K562 (cell line): ENCODE results near the gene SEMA6C. TPM values are rescaled to one million over a fixed set of nuclear protein-coding genes. Genes with fewer than 3 reads are reported as not detected.

ENCODE experiments used
- ATAC-seq: fragments of 200-7000 bp; cut with Tn5 transposase; 3 replicates; pipeline ENCODE4 v1.9.1; 2020; ENCODE audit warnings: moderate library complexity
- BruUV-seq: library from RNA; stranded (reverse); fragments of 400-500 nt; replicated peaks from 2 replicates; lab custom pipeline; 2021; lab: Mats Ljungman, UMichigan
- CTCF ChIA-PET: fragments of 300-600 bp; formaldehyde crosslinking; extraction: SDS; loops from one replicate; lab custom pipeline; 2021; ENCODE audit warnings: low intra/inter-chr PET ratio; lab: Yijun Ruan, JAX
- POLR2A ChIA-PET: fragments of 300-600, 350-650 bp; sonication (Branson Sonifier 250); formaldehyde crosslinking; extraction: SDS; loops from one replicate; lab custom pipeline; 2021; ENCODE audit warnings: antibody characterized with exemption, inconsistent platforms; lab: Yijun Ruan, JAX
- DNase-seq, 4 experiments: peaks; one replicate each; pipeline versions ENCODE4 v3.0.0 to v3.0.0-alpha.2; 2011 to 2018; ENCODE audit warnings: low spot score in 3 of 4, mixed read lengths in 3 of 4; ENCODE audit errors: extremely low read depth in 1 of 4
- FAIRE-seq: peaks from 2 replicates; lab custom pipeline; 2011; peaks lifted over from hg19 to GRCh38; lab: Jason Lieb, UNC
- H2AFZ ChIP-seq: 2 replicates; pipeline ENCODE4 v1.6.0; 2011; ENCODE audit warnings: low read depth, low read length, control low read depth, inconsistent platforms
- H3K27ac ChIP-seq: fragments of 200-600 bp; 3 replicates; pipeline ENCODE4 v1.8.0; 2011; ENCODE audit warnings: low read depth, mild to moderate bottlenecking, control low read depth, inconsistent platforms, low read length, moderate library complexity, mixed read lengths; ENCODE audit errors: extremely low read depth
- H3K27me3 ChIP-seq, 2 experiments: fragments of 300-600 bp in 1 of 2; 2 replicates in 1 of 2; 3 replicates in 1 of 2; pipeline versions ENCODE4 v1.6.0 to v1.8.0; 2011; ENCODE audit warnings: inconsistent platforms in 2 of 2, low read length in 2 of 2, mild to moderate bottlenecking in 1 of 2, mixed read lengths in 1 of 2, moderate library complexity in 1 of 2; ENCODE audit not compliant: control insufficient read depth in 2 of 2, insufficient read depth in 2 of 2
- H3K36me3 ChIP-seq: fragments of 300-600 bp; 3 replicates; pipeline ENCODE4 v1.8.0; 2011; ENCODE audit warnings: mild to moderate bottlenecking, low read length, inconsistent platforms; ENCODE audit not compliant: control insufficient read depth, insufficient read depth
- H3K4me1 ChIP-seq, 2 experiments: fragments of 200-600 bp in 1 of 2; replicated peaks in 1 of 2; 2 replicates in 1 of 2; 3 replicates in 1 of 2; pipeline versions ENCODE4 v1.5.1 to v1.8.0; 2011; ENCODE audit warnings: inconsistent platforms in 2 of 2, low read length in 2 of 2, mild to moderate bottlenecking in 1 of 2, mixed read lengths in 1 of 2, moderate library complexity in 1 of 2; ENCODE audit not compliant: control insufficient read depth in 2 of 2, insufficient read depth in 2 of 2
- H3K4me2 ChIP-seq: 2 replicates; pipeline ENCODE4 v1.6.1; 2011; ENCODE audit warnings: low read length, control low read depth, inconsistent platforms, mixed read lengths; ENCODE audit not compliant: insufficient read depth
- H3K4me3 ChIP-seq: fragments of 200-600 bp; sonication (generic), shearing (Covaris generic); 2 replicates; pipeline ENCODE4 v1.5.1; 2016; ENCODE audit warnings: control low read depth, inconsistent platforms
- H3K79me2 ChIP-seq: fragments of 200-600 bp; 3 replicates; pipeline ENCODE4 v1.8.0; 2011; ENCODE audit warnings: low read length, inconsistent platforms; ENCODE audit not compliant: control insufficient read depth, insufficient read depth
- H3K9ac ChIP-seq, 2 experiments: 2 replicates each; pipeline versions ENCODE4 v1.6.0 to v1.6.1; 2011; ENCODE audit warnings: low read depth in 2 of 2, low read length in 2 of 2, control low read depth in 1 of 2, inconsistent platforms in 1 of 2, mild to moderate bottlenecking in 1 of 2, mixed read lengths in 1 of 2; ENCODE audit not compliant: insufficient read depth in 1 of 2
- H3K9me1 ChIP-seq: one replicate; pipeline ENCODE4 v1.6.0; 2011; ENCODE audit warnings: inconsistent platforms, mild to moderate bottlenecking, low read length, moderate library complexity; ENCODE audit not compliant: control insufficient read depth, insufficient read depth
- H3K9me3 ChIP-seq: replicated peaks from 2 replicates; pipeline ENCODE4 v1.5.1; 2011; ENCODE audit warnings: low read depth, low read length, inconsistent platforms; ENCODE audit not compliant: control insufficient read depth, insufficient read depth
- H4K20me1 ChIP-seq: replicated peaks from 2 replicates; pipeline ENCODE4 v1.6.1; 2011; ENCODE audit warnings: low read length, inconsistent platforms, mixed read lengths; ENCODE audit not compliant: control insufficient read depth, insufficient read depth
- ARHGAP35 ChIP-seq: fragments of 450-650 bp; IDR thresholded peaks from 2 replicates; pipeline ENCODE4 v1.6.1; 2018; ENCODE audit not compliant: partially characterized antibody
- CEBPB ChIP-seq: fragments of 450-650 bp; IDR thresholded peaks from 2 replicates; pipeline ENCODE4 v1.6.1; 2016; ENCODE audit warnings: missing genetic modification characterization, missing compliant biosample characterization
- HMGN3 ChIP-seq: IDR thresholded peaks from 2 replicates; pipeline ENCODE4 v1.6.1; 2011; ENCODE audit warnings: borderline replicate concordance, low read depth, mild to moderate bottlenecking, mixed read lengths, low read length; ENCODE audit not compliant: insufficient read length; ENCODE audit errors: extremely low read depth
- KDM5B ChIP-seq: fragments of 200-600 bp; sonication (generic); IDR thresholded peaks from 2 replicates; pipeline ENCODE4 v1.6.1; 2012; ENCODE audit warnings: low read depth, mild to moderate bottlenecking, moderate library complexity, low read length, control low read depth, inconsistent platforms; ENCODE audit not compliant: insufficient replicate concordance
- MAFK ChIP-seq: IDR thresholded peaks from 2 replicates; pipeline ENCODE4 v1.6.1; 2011; ENCODE audit warnings: low read length, improper control_type of control experiment
- POLR2AphosphoS5 ChIP-seq: IDR thresholded peaks from 2 replicates; pipeline ENCODE4 v1.6.1; 2011; ENCODE audit warnings: mild to moderate bottlenecking, low read depth, low read length, moderate library complexity; ENCODE audit not compliant: control insufficient read depth, insufficient read depth
- SAFB ChIP-seq: fragments of 200-400 bp; formaldehyde crosslinking; IDR thresholded peaks from 2 replicates; pipeline ENCODE4 v1.6.1; 2017; ENCODE audit warnings: low read depth, low read length, borderline replicate concordance
- SPI1 ChIP-seq: IDR thresholded peaks from 2 replicates; pipeline ENCODE4 v1.6.1; 2011; ENCODE audit warnings: low read depth, low read length, control low read depth, borderline replicate concordance
- TBP ChIP-seq: optimal IDR thresholded peaks from 2 replicates; pipeline ENCODE3; 2011; ENCODE audit warnings: low read depth, low read length, improper control_type of control experiment
- ZBTB8A ChIP-seq: fragments of 450-650 bp; IDR thresholded peaks from 2 replicates; pipeline ENCODE4 v1.6.1; 2018; ENCODE audit warnings: mild to moderate bottlenecking, moderate library complexity; ENCODE audit not compliant: partially characterized antibody
- ZNF695 ChIP-seq: fragments of 450-650 bp; formaldehyde crosslinking; IDR thresholded peaks from 2 replicates; pipeline ENCODE4 v1.4.0; 2020; ENCODE audit warnings: mild to moderate bottlenecking, moderate library complexity
- WGBS: fragments of 100-300 bp; shearing (Covaris generic); methylation state at CpG from one replicate; pipeline ENCODE4 v1.1.6; 2016; ENCODE audit warnings: low coverage, mixed read lengths; ENCODE audit not compliant: insufficient coverage; ENCODE audit errors: missing lambda C conversion rate; 5-methylcytosine and 5-hydroxymethylcytosine counted together
- in situ Hi-C: fragments of 300-500 bp; cut with MboI; formaldehyde crosslinking; loops from 4 replicates; pipeline ENCODE4 v1.15.0; 2018; ENCODE audit warnings: inconsistent platforms, mixed read lengths
- intact Hi-C: fragments of 100-400 bp; cut with micrococcal nuclease; formaldehyde crosslinking; loops from 2 replicates; pipeline ENCODE4 v1.14.2; 2022
- polyA plus RNA-seq, 8 experiments: library from polyadenylated mRNA; depleted of rRNA in 4 of 8; stranded (reverse) in 5 of 8; unstranded in 3 of 8; fragments of >200 nt; fragmentation: Nextera tagmentation in 2 of 8; fragmentation: Illumina TruSeq in 1 of 8; extraction: Ambion mirVana in 2 of 8; extraction: Trizol in 1 of 8; gene quantifications; 2 replicates each; pipeline versions ENCODE4 v1.2.1 to v1.2.3, GENCODE V29; 2011 to 2014; ENCODE audit warnings: inconsistent platforms in 1 of 8, missing spikeins in 1 of 8
- total RNA-seq, 7 experiments: library from RNA; depleted of rRNA in 6 of 7; stranded (reverse); fragments of >200 nt in 6 of 7; fragmentation: Illumina TruSeq in 2 of 7; extraction: Trizol in 2 of 7; gene quantifications; 2 replicates each; pipeline versions ENCODE4 v1.2.1 to v1.2.3, GENCODE V29; 2011 to 2021; ENCODE audit warnings: low replicate concordance in 1 of 7
- TF ChIP-seq, protein P1 (sequence below): fragments of 450-650 bp; formaldehyde crosslinking; IDR thresholded peaks from 2 replicates; pipeline ENCODE4 v1.4.0; 2020; ENCODE audit warnings: mild to moderate bottlenecking, moderate library complexity
- TF ChIP-seq, protein P2 (sequence below): IDR thresholded peaks from 2 replicates; pipeline ENCODE4 v1.6.1; 2011; ENCODE audit warnings: borderline replicate concordance, low read depth, mild to moderate bottlenecking, moderate library complexity, low read length; ENCODE audit not compliant: insufficient read depth, poor library complexity, severe bottlenecking
- TF ChIP-seq, protein P3 (sequence below): fragments of 250-450 bp; sonication (Bioruptor Pico); IDR thresholded peaks from 2 replicates; pipeline ENCODE4 v1.4.0; 2020; ENCODE audit warnings: mild to moderate bottlenecking, moderate library complexity, borderline replicate concordance

The SEMA6C gene
- total and polyA plus RNA-seq, 9 of the 15 experiments (the other 6 are each of a cell fraction or from before 2014, with no cell fraction given), result 0.03 to 4.6 (median 0.95) TPM

DNA sequence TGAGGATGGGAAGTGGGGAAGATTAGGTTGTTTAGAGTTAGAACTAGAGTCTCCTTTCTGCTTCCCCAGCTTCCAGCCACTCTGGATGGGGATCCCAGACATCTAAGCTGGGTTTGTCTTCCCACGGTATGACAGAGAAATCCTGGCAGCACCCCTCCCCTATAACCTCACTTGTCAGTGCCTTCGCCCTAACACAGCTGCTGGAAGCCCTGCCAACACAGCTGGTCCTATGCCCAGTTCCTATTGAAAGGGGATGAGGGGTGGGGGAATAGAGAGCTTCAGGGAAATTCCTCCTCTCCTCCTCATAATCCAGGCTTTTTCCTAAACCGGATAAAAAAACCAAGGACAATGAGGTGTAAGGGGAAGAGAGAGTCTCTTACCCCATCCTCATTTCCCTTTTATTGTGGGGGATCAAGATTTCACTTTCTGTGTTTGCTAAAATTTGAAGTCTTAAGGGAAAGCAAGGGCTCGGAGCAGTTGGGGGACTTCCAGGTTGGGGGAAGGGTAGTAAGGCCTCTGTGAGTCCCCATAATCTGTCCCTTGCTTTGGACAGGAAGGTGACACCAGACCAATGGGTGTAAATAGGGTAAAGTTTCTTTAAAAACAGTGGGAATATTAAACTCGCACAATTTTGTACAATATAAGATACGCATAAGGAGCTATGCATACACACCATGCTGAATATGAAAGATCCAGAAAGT is 28.8 kb upstream of the SEMA6C start:
- 76% methylated on average over 5 of the region's 6 CpGs for WGBS
- ChIA-PET POLR2A (interaction anchor here (0.6 to 1.1 kb wide), 2 partner anchors 15 to 33 kb away, joined by 4 read pairs; partner anchors contain the start of gene VPS72), CTCF (no interaction called here)
- Histone ChIP-seq H3K4me3 (no peak overlapping the region), H3K4me1 (no peaks in the 10 kb centered on the region; a peak in 1 of 5 replicates), H2AFZ (no peak overlapping the region), H3K27me3 (no peaks in the 10 kb centered on the region), H3K9ac (no peak overlapping the region), H3K27ac (no peak overlapping the region), H3K36me3 (peaks cover 54% of the 10 kb centered on the region; the same call in 2 of the 3 replicates), H3K79me2 (no peaks in the 10 kb centered on the region), H3K4me2 (no peak overlapping the region), H3K9me3 (no peaks in the 10 kb centered on the region), H3K9me1 (no peaks in the 10 kb centered on the region), H4K20me1 (no peaks in the 10 kb centered on the region)
- no peak for FAIRE-seq
- DNase-seq, result no peak
- BruUV-seq, result no TSS peak
- in situ Hi-C loops (no loop called here), intact Hi-C loops (no loop called here)
- no peak for ATAC-seq
- TF ChIP-seq ARHGAP35 (no peak), ZBTB8A (no peak), KDM5B (no peak), POLR2AphosphoS5 (no peak), MAFK (no peak), SAFB (no peak), TBP (no peak), CEBPB (tag) (no peak), SPI1 (no peak), HMGN3 (no peak), ZNF695 (CRISPR knock-in tag) (no peak)
- TF ChIP-seq, protein P1, sequence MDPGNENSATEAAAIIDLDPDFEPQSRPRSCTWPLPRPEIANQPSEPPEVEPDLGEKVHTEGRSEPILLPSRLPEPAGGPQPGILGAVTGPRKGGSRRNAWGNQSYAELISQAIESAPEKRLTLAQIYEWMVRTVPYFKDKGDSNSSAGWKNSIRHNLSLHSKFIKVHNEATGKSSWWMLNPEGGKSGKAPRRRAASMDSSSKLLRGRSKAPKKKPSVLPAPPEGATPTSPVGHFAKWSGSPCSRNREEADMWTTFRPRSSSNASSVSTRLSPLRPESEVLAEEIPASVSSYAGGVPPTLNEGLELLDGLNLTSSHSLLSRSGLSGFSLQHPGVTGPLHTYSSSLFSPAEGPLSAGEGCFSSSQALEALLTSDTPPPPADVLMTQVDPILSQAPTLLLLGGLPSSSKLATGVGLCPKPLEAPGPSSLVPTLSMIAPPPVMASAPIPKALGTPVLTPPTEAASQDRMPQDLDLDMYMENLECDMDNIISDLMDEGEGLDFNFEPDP, result no peak
- TF ChIP-seq, protein P2, sequence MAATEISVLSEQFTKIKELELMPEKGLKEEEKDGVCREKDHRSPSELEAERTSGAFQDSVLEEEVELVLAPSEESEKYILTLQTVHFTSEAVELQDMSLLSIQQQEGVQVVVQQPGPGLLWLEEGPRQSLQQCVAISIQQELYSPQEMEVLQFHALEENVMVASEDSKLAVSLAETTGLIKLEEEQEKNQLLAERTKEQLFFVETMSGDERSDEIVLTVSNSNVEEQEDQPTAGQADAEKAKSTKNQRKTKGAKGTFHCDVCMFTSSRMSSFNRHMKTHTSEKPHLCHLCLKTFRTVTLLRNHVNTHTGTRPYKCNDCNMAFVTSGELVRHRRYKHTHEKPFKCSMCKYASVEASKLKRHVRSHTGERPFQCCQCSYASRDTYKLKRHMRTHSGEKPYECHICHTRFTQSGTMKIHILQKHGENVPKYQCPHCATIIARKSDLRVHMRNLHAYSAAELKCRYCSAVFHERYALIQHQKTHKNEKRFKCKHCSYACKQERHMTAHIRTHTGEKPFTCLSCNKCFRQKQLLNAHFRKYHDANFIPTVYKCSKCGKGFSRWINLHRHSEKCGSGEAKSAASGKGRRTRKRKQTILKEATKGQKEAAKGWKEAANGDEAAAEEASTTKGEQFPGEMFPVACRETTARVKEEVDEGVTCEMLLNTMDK, result no peak
- TF ChIP-seq, protein P3, sequence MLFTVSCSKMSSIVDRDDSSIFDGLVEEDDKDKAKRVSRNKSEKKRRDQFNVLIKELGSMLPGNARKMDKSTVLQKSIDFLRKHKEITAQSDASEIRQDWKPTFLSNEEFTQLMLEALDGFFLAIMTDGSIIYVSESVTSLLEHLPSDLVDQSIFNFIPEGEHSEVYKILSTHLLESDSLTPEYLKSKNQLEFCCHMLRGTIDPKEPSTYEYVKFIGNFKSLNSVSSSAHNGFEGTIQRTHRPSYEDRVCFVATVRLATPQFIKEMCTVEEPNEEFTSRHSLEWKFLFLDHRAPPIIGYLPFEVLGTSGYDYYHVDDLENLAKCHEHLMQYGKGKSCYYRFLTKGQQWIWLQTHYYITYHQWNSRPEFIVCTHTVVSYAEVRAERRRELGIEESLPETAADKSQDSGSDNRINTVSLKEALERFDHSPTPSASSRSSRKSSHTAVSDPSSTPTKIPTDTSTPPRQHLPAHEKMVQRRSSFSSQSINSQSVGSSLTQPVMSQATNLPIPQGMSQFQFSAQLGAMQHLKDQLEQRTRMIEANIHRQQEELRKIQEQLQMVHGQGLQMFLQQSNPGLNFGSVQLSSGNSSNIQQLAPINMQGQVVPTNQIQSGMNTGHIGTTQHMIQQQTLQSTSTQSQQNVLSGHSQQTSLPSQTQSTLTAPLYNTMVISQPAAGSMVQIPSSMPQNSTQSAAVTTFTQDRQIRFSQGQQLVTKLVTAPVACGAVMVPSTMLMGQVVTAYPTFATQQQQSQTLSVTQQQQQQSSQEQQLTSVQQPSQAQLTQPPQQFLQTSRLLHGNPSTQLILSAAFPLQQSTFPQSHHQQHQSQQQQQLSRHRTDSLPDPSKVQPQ (CRISPR knock-in tag), result no peak
